GM18520 (cell line): ENCODE data around the gene LINGO1.

Source experiments
- ATAC-seq: cut with Tn5 transposase; IDR thresholded peaks from one replicate; pipeline ENCODE4 v1.9.1; 2021; ENCODE audit not compliant: unreplicated experiment

The LINGO1 gene

DNA sequence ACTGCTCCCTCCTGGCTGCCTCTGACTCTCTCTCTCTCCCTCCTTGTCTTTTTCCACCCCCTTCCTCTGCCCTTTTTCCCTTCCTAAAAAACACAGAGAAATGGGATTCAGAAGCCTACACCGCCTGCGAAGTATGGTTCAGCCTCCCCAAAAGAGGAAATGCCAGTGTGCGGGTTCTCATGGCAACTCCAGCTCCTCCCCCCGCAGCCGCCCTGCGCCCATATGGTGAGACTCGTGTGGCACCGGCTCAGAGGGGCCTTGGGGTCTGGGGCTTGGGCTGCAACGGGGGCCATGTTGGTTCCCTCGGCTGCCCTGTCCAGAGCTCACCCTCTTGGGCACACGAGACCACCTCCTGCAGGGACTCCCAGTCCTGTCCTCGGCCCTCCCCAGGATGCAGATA lies 23.6 kb upstream of the LINGO1 start:
- no peak for ATAC-seq

- ATAC-seq, result no peak
Measured at GRCh38 chr15:77654975-77655374, 22.3 kb upstream of the LINGO1 start.

DNA sequence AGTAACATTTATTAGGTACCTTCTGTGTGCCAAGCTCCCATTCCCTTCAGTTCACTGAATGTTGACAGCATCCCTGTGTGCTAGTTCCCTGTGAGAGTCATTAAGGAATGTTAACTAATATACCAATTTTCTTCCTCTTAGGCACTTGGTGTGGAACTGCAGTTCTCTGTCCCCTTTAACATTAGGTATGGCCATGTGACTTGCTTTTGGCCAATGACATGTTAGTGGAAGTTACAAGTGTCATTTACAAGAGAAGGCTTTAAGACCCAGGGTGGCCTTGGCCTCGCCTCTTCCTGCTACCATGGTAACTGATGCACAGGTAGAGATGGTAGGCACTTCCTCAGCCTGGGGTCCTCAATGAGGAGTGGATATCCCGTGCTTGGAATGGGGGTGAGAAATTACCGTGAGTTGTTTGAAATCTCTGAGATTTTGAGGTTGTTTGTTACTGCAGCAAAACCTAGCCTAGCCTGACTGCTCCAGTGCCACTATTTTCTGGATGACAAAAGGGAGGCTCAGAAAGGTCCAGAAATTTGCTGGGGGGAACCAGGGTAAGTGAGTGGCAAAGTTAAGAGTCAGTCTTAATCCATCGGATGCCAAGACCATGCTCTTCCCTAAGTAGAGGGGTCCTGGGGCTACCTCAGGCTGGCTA lies 21.2 kb upstream of the LINGO1 start:
- ATAC-seq, result no peak

DNA sequence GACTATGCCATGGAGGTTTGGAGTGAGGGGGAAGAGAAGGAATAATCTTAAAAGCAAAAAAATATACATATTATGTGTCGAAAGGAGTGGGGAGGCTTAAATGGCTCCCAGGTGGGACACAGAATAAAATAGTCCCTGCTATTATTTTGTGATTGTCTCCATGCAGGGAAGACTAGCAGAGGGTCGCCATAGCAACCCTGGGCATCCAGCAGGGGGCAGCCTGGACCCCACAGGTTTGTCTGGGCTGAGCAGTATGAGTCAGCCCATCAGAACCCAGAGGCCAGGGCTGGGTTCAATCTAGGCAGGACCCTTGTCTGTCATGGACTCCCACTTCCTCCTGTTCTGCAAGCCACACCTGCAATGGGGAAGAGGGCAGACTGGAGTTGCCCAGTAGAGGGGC lies 17.6 kb upstream of the LINGO1 start:
- no peak for ATAC-seq

DNA sequence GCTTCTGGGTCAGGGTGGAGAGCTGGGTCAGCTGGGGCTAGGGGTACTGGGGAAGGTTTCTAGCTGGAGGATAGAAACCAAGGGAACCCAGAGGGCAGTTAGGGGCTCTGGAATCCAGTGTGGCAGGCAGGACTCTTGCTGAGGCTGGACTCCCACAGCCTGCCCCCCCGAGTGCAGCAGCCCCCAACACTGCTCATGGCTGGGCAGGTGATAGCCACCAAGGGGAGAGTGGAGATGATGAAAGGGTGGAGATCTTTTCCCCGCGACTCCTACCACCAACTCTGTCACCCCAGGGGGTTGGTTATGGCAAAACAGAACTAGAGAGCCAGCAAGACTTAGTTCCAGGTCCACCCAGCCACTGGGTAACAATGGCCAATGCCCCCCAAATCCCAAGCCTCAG lies 16.9 kb upstream of the LINGO1 start:
- ATAC-seq, result no peak

DNA sequence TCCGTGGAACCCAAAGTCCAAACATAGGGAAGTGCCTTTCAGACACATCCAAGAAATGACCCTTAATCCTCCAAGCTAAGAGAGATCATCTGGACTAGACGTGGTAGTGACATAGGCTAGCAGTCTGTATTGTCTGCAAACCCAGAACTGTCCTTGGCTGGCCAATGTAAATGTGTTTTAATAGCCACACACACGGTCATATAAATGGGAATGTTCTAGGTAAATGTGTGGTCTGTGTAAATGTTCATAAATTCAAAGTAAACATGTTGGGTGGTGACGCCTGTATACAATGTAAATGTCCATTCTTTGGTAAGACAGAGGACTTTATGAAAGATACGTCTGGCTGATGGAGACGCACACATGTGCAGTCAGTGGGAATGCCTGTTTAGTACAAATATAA lies 16.3 kb upstream of the LINGO1 start:
- ATAC-seq, result no peak

GRCh38 chr15:77647961-77648360 lies 15.2 kb upstream of the LINGO1 start:
- no peak for ATAC-seq

- no peak for ATAC-seq
Measured at GRCh38 chr15:77646104-77646694, 13.5 kb upstream of the LINGO1 start.

- ATAC-seq, result no peak
Measured at GRCh38 chr15:77645602-77646001, 12.9 kb upstream of the LINGO1 start.

GRCh38 chr15:77644543-77645247 lies 12.0 kb upstream of the LINGO1 start:
- ATAC-seq, result no peak

DNA sequence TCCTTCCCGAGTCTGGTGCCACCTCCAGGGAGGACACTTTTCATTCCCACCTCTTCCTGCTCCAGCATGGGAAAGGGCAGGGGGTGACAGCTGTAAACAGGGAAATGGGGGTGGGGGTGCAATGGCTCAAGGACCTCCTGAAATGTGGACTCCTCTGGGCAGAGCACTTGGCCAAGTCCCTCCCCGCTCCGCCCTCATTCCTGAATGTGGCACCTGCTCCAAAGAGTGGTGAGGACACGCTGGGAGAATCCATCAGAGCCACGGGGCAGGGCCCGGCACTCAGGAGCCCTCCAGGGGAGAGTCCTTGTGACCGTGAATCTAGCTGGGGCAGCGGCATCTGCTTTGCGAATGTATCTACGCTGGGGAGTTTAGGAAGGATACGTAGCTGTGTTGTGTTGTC lies 11.1 kb upstream of the LINGO1 start:
- no peak for ATAC-seq

DNA sequence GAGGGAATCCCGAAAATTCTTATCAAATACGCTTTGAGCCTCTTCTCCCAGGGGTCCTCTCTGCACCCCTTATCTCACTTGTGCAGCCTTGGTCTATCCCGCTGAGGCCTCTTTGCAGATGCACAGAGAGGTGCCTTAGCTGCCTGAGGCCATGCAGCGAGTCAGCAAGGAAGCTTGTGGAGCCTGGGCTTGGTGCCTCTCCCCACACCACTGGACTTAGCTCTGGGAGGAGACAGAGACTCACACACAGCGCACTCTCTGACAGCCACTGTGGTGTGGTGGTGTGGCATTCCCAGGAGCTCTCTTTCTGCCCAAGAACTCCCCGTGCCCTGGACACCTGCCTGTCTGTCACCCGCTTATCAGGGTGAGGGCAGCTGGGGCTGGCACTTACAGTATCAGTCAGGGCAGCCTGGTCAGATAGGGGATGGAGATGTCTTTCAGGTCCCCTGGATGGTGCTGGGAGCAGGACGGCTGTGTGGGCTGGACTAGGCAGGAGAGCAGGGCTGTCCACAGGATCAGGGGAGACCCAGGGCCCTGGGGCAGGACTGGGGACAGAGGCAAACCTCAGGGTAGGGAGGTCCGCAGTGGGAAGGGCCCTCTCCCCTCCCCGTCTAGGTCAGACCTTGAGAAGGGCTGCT lies 10.2 kb upstream of the LINGO1 start:
- ATAC-seq, result no peak

GRCh38 chr15:77641999-77642398 lies 9.3 kb upstream of the LINGO1 start:
- ATAC-seq, result no peak

- no peak for ATAC-seq
Measured at GRCh38 chr15:77640615-77641014, 7.9 kb upstream of the LINGO1 start.

DNA sequence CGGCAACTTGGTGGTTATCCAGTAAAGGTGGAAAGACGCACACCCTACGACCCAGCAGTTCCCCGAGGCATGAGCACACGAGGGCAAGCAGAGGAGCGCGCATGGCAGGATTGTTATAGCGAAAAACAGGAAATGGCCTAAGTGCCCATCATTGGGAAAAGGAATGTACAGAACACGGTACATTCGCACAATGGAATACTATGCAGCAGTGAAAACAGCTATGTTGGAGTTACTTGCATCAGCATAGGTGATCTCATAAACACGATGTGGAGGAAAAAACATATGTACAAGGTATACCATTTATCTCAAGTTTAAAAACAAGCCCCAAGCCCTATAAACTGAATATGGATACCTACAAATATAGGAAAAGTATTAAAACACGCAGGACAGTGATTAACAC lies 6.7 kb upstream of the LINGO1 start:
- no peak for ATAC-seq

DNA sequence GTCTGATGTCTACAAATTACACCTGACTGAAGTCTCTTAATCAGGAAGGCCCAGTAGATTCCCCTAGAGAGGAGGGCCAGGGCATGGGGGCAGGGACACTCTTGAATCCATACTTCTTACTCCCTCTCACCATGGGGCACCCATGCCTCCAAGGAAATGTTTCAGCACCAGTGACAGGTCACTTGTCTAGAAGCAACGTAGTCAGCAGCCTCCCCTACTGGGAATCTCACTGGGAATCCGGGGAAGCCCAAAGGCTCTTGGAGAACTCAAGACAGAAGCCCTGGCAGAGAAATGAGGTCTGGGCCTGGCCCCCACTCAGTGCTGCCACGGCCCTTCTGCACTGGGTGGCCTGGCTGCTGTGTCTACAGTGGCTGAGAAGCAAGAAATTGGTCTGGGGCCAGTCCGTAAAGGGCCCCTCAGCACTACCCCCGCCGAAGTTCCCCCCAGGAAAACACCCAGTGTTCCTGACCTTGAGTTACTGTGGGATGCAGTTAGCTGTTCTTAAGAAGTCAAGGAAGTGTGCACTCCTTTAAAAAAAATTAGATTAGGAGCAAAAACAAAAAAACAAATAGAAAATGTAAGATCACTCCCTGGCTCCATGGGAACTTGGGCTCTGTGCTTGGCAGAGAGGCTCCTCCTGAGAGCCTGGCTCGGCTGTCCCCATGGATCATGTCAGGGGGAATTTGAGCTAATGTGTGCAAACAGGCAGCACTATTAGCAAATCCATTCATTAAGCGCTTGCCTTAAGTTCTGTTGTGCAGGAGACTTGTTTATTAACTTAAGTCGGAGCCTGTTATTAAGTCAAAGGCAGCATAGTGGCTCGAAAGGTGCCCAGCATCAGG lies 5.4 kb upstream of the LINGO1 start:
- ATAC-seq, result no peak

GRCh38 chr15:77636209-77636608 lies 3.5 kb upstream of the LINGO1 start:
- ATAC-seq, result no peak

DNA sequence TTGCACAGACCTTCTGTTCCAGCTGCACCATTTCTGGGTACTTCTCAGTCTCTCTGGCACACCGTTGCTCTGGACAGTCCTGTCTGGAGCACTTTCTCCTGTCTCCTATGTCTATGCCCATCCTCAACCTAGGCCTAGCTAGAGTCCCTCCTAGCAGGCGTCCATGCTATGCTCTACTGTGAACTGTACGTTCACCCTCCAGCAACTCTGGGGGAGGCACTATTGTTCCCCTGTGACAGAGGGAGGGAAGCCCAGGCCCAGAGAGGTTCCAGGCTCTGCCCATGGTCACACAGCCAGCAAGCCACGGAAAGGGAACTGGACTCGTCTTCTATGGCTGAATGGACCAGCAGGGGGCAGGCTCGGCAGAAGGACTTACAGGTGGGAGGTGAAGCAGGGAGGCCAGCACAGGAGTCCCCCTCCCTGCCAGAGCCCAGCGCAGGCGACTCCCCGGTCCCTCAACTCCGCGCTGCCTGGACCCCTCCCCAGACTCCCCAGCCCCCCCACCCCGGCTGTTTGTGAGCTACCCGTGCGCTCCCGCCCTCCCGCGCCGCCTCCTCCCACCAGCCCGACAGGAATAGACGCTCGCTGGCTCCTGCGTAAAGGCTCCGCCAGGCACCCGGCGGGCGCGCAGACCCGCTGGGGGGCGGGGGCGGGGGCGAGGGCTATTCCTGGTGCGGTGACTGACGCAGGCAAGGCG lies 1.7 kb upstream of the LINGO1 start:
- ATAC-seq, result no peak

DNA sequence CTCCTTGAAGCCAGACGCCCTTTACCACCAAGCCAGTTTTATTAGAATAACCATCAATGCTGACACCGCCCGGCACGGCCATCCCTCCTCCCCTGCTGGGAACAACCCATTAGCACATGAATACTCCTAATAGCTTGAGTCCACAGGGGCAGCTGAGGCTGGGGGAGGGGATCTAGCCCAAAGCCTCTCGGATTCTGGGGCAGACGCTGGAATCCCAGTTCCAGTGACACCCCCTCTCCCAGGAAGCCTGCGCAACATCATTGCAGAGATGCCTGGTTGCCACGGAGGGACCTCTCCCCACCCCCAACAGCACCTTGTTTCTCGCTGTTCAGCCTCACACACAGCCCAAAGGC lies 1.2 kb upstream of the LINGO1 start:
- ATAC-seq, result no peak

GRCh38 chr15:77633134-77633912 lies 611 bp upstream of the LINGO1 start:
- ATAC-seq, result no peak
